Stimulated activated naive B cell treated with anti-CD40 and anti-IgM and Interleukin-4, amounts not matched to agents 10 μg/mL and 1 μg/mL and 100 μg/mL, for 72 hours (primary cell): ENCODE results near the gene CDKL4.
"Not testable (repeated sequence)": the region's sequence is repeated elsewhere in the genome, so short reads cannot be mapped to it uniquely, and the experiment has no call there.

Experiments used
- ATAC-seq, 2 donors: fragments of 150-1000 bp; cut with Tn5 transposase; replicated peaks; 2 replicates each; pipeline ENCODE4 v1.10.0; 2021; ENCODE audit warnings: moderate library complexity in 1 of 2
- DNase-seq: peaks from one replicate; pipeline ENCODE4 v3.0.0; 2021
- H3K27ac Mint-ChIP-seq: one replicate; pipeline ENCODE4 v1.8.0; 2022; ENCODE audit warnings: mild to moderate bottlenecking, mixed read lengths
- H3K27me3 Mint-ChIP-seq, 2 donors: one replicate each; pipeline ENCODE4 v1.8.0; 2022; ENCODE audit warnings: mixed read lengths in 2 of 2
- H3K36me3 Mint-ChIP-seq, 2 donors: one replicate each; pipeline ENCODE4 v1.8.0; 2022; ENCODE audit warnings: mixed read lengths in 2 of 2, mild to moderate bottlenecking in 1 of 2
- H3K4me1 Mint-ChIP-seq, 2 donors: one replicate each; pipeline ENCODE4 v1.8.0; 2022; ENCODE audit warnings: mixed read lengths in 2 of 2, mild to moderate bottlenecking in 1 of 2
- H3K4me3 Mint-ChIP-seq, 2 donors: one replicate each; pipeline ENCODE4 v1.8.0; 2022; ENCODE audit warnings: mild to moderate bottlenecking in 2 of 2, mixed read lengths in 2 of 2, moderate library complexity in 1 of 2
- H3K9me3 Mint-ChIP-seq, 2 donors: one replicate each; pipeline ENCODE4 v1.8.0; 2022; ENCODE audit warnings: mixed read lengths in 2 of 2, mild to moderate bottlenecking in 1 of 2

The CDKL4 gene

GRCh38 chr2:39154944-39155343, 88.8 kb downstream of the CDKL4 start:
- H3K27me3 Mint-ChIP-seq: no peaks in the 10 kb centered on the region

GRCh38 chr2:39153312-39153711, 90.5 kb downstream of the CDKL4 start:
- no peaks in the 10 kb centered on the region for H3K27me3 Mint-ChIP-seq
- H3K27ac Mint-ChIP-seq: no peak overlapping the region
- no peak for ATAC-seq
- no peak overlapping the region for H3K4me3 Mint-ChIP-seq
- DNase-seq: no peak
- H3K4me1 Mint-ChIP-seq: peaks cover 0 to 3% of the 10 kb centered on the region in 2 donors
- no peaks in the 10 kb centered on the region for H3K9me3 Mint-ChIP-seq
- no peaks in the 10 kb centered on the region for H3K36me3 Mint-ChIP-seq

More at GRCh38 chr2:39154944-39155343, 88.8 kb downstream of the CDKL4 start:
- H3K9me3 Mint-ChIP-seq: no peaks in the 10 kb centered on the region
- no peaks in the 10 kb centered on the region for H3K36me3 Mint-ChIP-seq
- peaks cover 0 to 3% of the 10 kb centered on the region in 2 donors for H3K4me1 Mint-ChIP-seq
- DNase-seq (no peak), ATAC-seq (no peak)
- H3K4me3 Mint-ChIP-seq: no peak overlapping the region
- H3K27ac Mint-ChIP-seq: no peak overlapping the region

GRCh38 chr2:39152504-39152903, 91.3 kb downstream of the CDKL4 start:
- Mint-ChIP-seq H3K4me3 (no peak overlapping the region), H3K27me3 (no peaks in the 10 kb centered on the region), H3K36me3 (peaks cover 0 to 3% of the 10 kb centered on the region in 2 donors), H3K9me3 (no peaks in the 10 kb centered on the region), H3K27ac (no peak overlapping the region), H3K4me1 (peaks cover 0 to 3% of the 10 kb centered on the region in 2 donors)
- ATAC-seq: no peak
- no peak for DNase-seq

GRCh38 chr2:39150890-39151497, 92.8 kb downstream of the CDKL4 start:
- Mint-ChIP-seq H3K4me1 (peaks cover 0 to 3% of the 10 kb centered on the region in 2 donors), H3K9me3 (no peaks in the 10 kb centered on the region), H3K4me3 (no peak overlapping the region), H3K27me3 (no peaks in the 10 kb centered on the region), H3K27ac (no peak overlapping the region), H3K36me3 (peaks cover 0 to 3% of the 10 kb centered on the region in 2 donors)
- no peak for DNase-seq
- no peak for ATAC-seq

- no peak overlapping the region for H3K4me3 Mint-ChIP-seq
- H3K27me3 Mint-ChIP-seq: no peaks in the 10 kb centered on the region
- H3K36me3 Mint-ChIP-seq: peaks cover 0 to 3% of the 10 kb centered on the region in 2 donors
- DNase-seq (no peak), ATAC-seq (no peak)
- H3K4me1 Mint-ChIP-seq: peaks cover 0 to 3% of the 10 kb centered on the region in 2 donors
- H3K27ac Mint-ChIP-seq: no peak overlapping the region
- no peaks in the 10 kb centered on the region for H3K9me3 Mint-ChIP-seq
Measured at GRCh38 chr2:39150102-39150562, 93.6 kb downstream of the CDKL4 start.

GRCh38 chr2:39146630-39147029, 97.1 kb downstream of the CDKL4 start:
- Mint-ChIP-seq H3K36me3 (peaks cover 0 to 3% of the 10 kb centered on the region in 2 donors), H3K27me3 (no peaks in the 10 kb centered on the region), H3K4me1 (peaks cover 13 to 20% of the 10 kb centered on the region in 2 donors), H3K4me3 (no peak overlapping the region), H3K27ac (no peak overlapping the region), H3K9me3 (peaks cover 0 to 2% of the 10 kb centered on the region in 2 donors)
- ATAC-seq: no peak
- DNase-seq: no peak

GRCh38 chr2:39145906-39146421, 97.8 kb downstream of the CDKL4 start:
- no peaks in the 10 kb centered on the region for H3K27me3 Mint-ChIP-seq
- H3K4me3 Mint-ChIP-seq: no peak overlapping the region
- H3K4me1 Mint-ChIP-seq: peaks cover 16 to 26% of the 10 kb centered on the region in 2 donors
- DNase-seq: no peak
- peaks cover 0 to 3% of the 10 kb centered on the region in 2 donors for H3K36me3 Mint-ChIP-seq
- H3K27ac Mint-ChIP-seq: no peak overlapping the region
- ATAC-seq: no peak
- peaks cover 0 to 2% of the 10 kb centered on the region in 2 donors for H3K9me3 Mint-ChIP-seq

- Mint-ChIP-seq H3K9me3 (peaks cover 0 to 2% of the 10 kb centered on the region in 2 donors), H3K4me3 (no peak overlapping the region), H3K4me1 (peaks cover 13 to 33% of the 10 kb centered on the region in 2 donors), H3K27ac (no peak overlapping the region), H3K36me3 (peaks cover 0 to 3% of the 10 kb centered on the region in 2 donors), H3K27me3 (no peaks in the 10 kb centered on the region)
- DNase-seq: no peak
- no peak for ATAC-seq
Measured at GRCh38 chr2:39144416-39144815, 99.4 kb downstream of the CDKL4 start.

- peaks cover 0 to 2% of the 10 kb centered on the region in 2 donors for H3K9me3 Mint-ChIP-seq
- no peak for DNase-seq
- H3K36me3 Mint-ChIP-seq: peaks cover 0 to under 1% of the 10 kb centered on the region in 2 donors
- peaks cover 13 to 33% of the 10 kb centered on the region in 2 donors for H3K4me1 Mint-ChIP-seq
- no peak for ATAC-seq
- no peaks in the 10 kb centered on the region for H3K27me3 Mint-ChIP-seq
- no peak overlapping the region for H3K27ac Mint-ChIP-seq
- H3K4me3 Mint-ChIP-seq: no peak overlapping the region
Measured at GRCh38 chr2:39142904-39143605, 100.7 kb downstream of the CDKL4 start.

- peak; percentile 86 to 93 for ATAC-seq
- H3K9me3 Mint-ChIP-seq: peaks cover 0 to 2% of the 10 kb centered on the region in 2 donors
Measured at GRCh38 chr2:39141334-39142271, 102.2 kb downstream of the CDKL4 start.

GRCh38 chr2:39140948-39141333, 102.8 kb downstream of the CDKL4 start:
- Mint-ChIP-seq H3K4me1 (peaks cover 16 to 38% of the 10 kb centered on the region in 2 donors), H3K4me3 (peak overlapping the region; percentile 64 to 79), H3K27ac (peak overlapping the region; percentile 72)
- H3K36me3 Mint-ChIP-seq, DNase-seq, H3K27me3 Mint-ChIP-seq, H3K9me3 Mint-ChIP-seq: not testable (repeated sequence)
- ATAC-seq: peak; percentile 60 to 66

More at GRCh38 chr2:39141334-39142271, 102.2 kb downstream of the CDKL4 start:
- Mint-ChIP-seq H3K4me3 (peak overlapping the region; percentile 64 to 79), H3K4me1 (peaks cover 13 to 33% of the 10 kb centered on the region in 2 donors), H3K36me3 (no peaks in the 10 kb centered on the region), H3K27ac (peak overlapping the region; percentile 72), H3K27me3 (no peaks in the 10 kb centered on the region)
- DNase-seq: no peak

- DNase-seq: no peak
- Mint-ChIP-seq H3K9me3 (peaks cover 0 to 2% of the 10 kb centered on the region in 2 donors), H3K4me3 (peak overlapping the region in 1 of 2 donors; percentile 64)
Measured at GRCh38 chr2:39140322-39140847, 103.4 kb downstream of the CDKL4 start.

GRCh38 chr2:39139511-39140237, 104.1 kb downstream of the CDKL4 start:
- DNase-seq: no peak
- Mint-ChIP-seq H3K36me3 (no peaks in the 10 kb centered on the region), H3K4me3 (no peak overlapping the region), H3K4me1 (peaks cover 19 to 44% of the 10 kb centered on the region in 2 donors), H3K27ac (no peak overlapping the region), H3K9me3 (peaks cover 0 to 2% of the 10 kb centered on the region in 2 donors), H3K27me3 (no peaks in the 10 kb centered on the region)
- no peak for ATAC-seq

More at GRCh38 chr2:39140322-39140847, 103.4 kb downstream of the CDKL4 start:
- ATAC-seq: no peak
- no peaks in the 10 kb centered on the region for H3K27me3 Mint-ChIP-seq
- peaks cover 19 to 43% of the 10 kb centered on the region in 2 donors for H3K4me1 Mint-ChIP-seq
- no peak overlapping the region for H3K27ac Mint-ChIP-seq
- H3K36me3 Mint-ChIP-seq: no peaks in the 10 kb centered on the region
